Peyer's patch (tissue), 4 donors: ENCODE results near the gene SUGP2. TPM values are rescaled to one million over a fixed set of nuclear protein-coding genes. Genes with fewer than 3 reads are reported as not detected.

Experiments used
- DNase-seq, 3 donors: peaks; one replicate each; pipeline ENCODE4 v3.0.0-alpha.2; 2017 to 2019
- H3K27ac ChIP-seq, 4 donors: fragments of 200-600 bp; sonication (generic); one replicate each; pipeline ENCODE4 v1.5.1; 2016 to 2019
- H3K27me3 ChIP-seq, 2 donors: fragments of 200-600 bp; sonication (generic); one replicate each; pipeline ENCODE4 v1.5.1; 2019
- H3K36me3 ChIP-seq, 3 donors: fragments of 200-600 bp; sonication (generic); one replicate each; pipeline ENCODE4 v1.5.1; 2016 to 2019
- H3K4me1 ChIP-seq, 4 donors: fragments of 200-600 bp; sonication (generic); one replicate each; pipeline ENCODE4 v1.5.1; 2016 to 2019
- H3K4me3 ChIP-seq, 4 donors: fragments of 200-600 bp; sonication (generic); 1 replicate in 3 of 4; 2 replicates in 1 of 4; pipeline ENCODE4 v1.5.1; 2016 to 2019; ENCODE audit warnings: mild to moderate bottlenecking in 1 of 4
- H3K9me3 ChIP-seq, 4 donors: fragments of 200-600 bp; sonication (generic); one replicate each; pipeline ENCODE4 v1.5.1; 2016 to 2019; ENCODE audit warnings: mild to moderate bottlenecking in 1 of 4
- CTCF ChIP-seq, 6 experiments: fragments of 450-650 bp in 4 of 6; fragments of 200-600 bp in 2 of 6; sonication (generic) in 1 of 6; IDR thresholded peaks; one replicate each; pipeline ENCODE4 v1.5.1; 2017 to 2019; ENCODE audit warnings: antibody characterized with exemption in 6 of 6, mild to moderate bottlenecking in 3 of 6, moderate library complexity in 1 of 6
- POLR2A ChIP-seq, 2 donors: fragments of 450-650 bp; IDR thresholded peaks; one replicate each; pipeline ENCODE4 v1.5.1; 2017; ENCODE audit warnings: antibody characterized with exemption in 2 of 2, mild to moderate bottlenecking in 2 of 2, moderate library complexity in 2 of 2
- total RNA-seq, 4 donors: library from RNA; depleted of rRNA; stranded (reverse); fragments of >200 nt; gene quantifications; one replicate each; pipeline ENCODE4 v1.1.0, GENCODE V29; 2016

The SUGP2 gene
- total RNA-seq, 4 donors from 2014 or later = 32.9 to 157 (median 75.8) TPM

GRCh38 chr19:18982669-18983068, 50.6 kb downstream of the SUGP2 start:
- Histone ChIP-seq H3K4me1 (peaks cover 0 to 10% (median 0%) of the 10 kb centered on the region in 4 donors), H3K36me3 (no peaks in the 10 kb centered on the region), H3K9me3 (no peaks in the 10 kb centered on the region), H3K4me3 (no peak overlapping the region), H3K27ac (no peak overlapping the region), H3K27me3 (no peaks in the 10 kb centered on the region)
- TF ChIP-seq POLR2A (IDR thresholded peaks at IDR 0.05) = no peak
- DNase-seq = no peak

- no peaks in the 10 kb centered on the region for H3K36me3 ChIP-seq
- DNase-seq = no peak
- no peaks in the 10 kb centered on the region for H3K27me3 ChIP-seq
- H3K27ac ChIP-seq = no peak overlapping the region
- H3K9me3 ChIP-seq = no peaks in the 10 kb centered on the region
- H3K4me1 ChIP-seq = no peaks in the 10 kb centered on the region
- TF ChIP-seq POLR2A (IDR thresholded peaks at IDR 0.05) (no peak), CTCF (IDR thresholded peaks at IDR 0.05) (no peak)
- no peak overlapping the region for H3K4me3 ChIP-seq
Observed at GRCh38 chr19:18980432-18981020, 52.8 kb downstream of the SUGP2 start.

- Histone ChIP-seq H3K27me3 (no peaks in the 10 kb centered on the region), H3K4me1 (no peaks in the 10 kb centered on the region), H3K27ac (no peak overlapping the region), H3K36me3 (no peaks in the 10 kb centered on the region), H3K4me3 (no peak overlapping the region), H3K9me3 (no peaks in the 10 kb centered on the region)
- TF ChIP-seq CTCF (IDR thresholded peaks at IDR 0.05) = no peak
- no peak for TF ChIP-seq POLR2A (IDR thresholded peaks at IDR 0.05)
- no peak for DNase-seq
Observed at GRCh38 chr19:18978616-18979015, 54.7 kb downstream of the SUGP2 start.

- Histone ChIP-seq H3K27me3 (no peaks in the 10 kb centered on the region), H3K36me3 (no peaks in the 10 kb centered on the region), H3K4me3 (no peak overlapping the region), H3K27ac (no peak overlapping the region), H3K9me3 (no peaks in the 10 kb centered on the region), H3K4me1 (no peaks in the 10 kb centered on the region)
- no peak for DNase-seq
- no peak for TF ChIP-seq CTCF (IDR thresholded peaks at IDR 0.05)
- TF ChIP-seq POLR2A (IDR thresholded peaks at IDR 0.05) = no peak
Observed at GRCh38 chr19:18975869-18976268, 57.4 kb downstream of the SUGP2 start.

- Histone ChIP-seq H3K27me3 (no peaks in the 10 kb centered on the region), H3K27ac (no peak overlapping the region), H3K4me1 (peaks cover 0 to under 1% (median 0%) of the 10 kb centered on the region in 4 donors), H3K9me3 (no peaks in the 10 kb centered on the region), H3K4me3 (no peak overlapping the region), H3K36me3 (no peaks in the 10 kb centered on the region)
- TF ChIP-seq CTCF (IDR thresholded peaks at IDR 0.05) (no peak), POLR2A (IDR thresholded peaks at IDR 0.05) (no peak)
- no peak for DNase-seq
Observed at GRCh38 chr19:18975011-18975410, 58.3 kb downstream of the SUGP2 start.

- no peak overlapping the region for H3K4me3 ChIP-seq
- no peaks in the 10 kb centered on the region for H3K36me3 ChIP-seq
- H3K27me3 ChIP-seq = no peaks in the 10 kb centered on the region
- no peak for DNase-seq
- peaks cover 0 to 7% (median 0%) of the 10 kb centered on the region in 4 donors for H3K4me1 ChIP-seq
- no peaks in the 10 kb centered on the region for H3K9me3 ChIP-seq
- no peak overlapping the region for H3K27ac ChIP-seq
- TF ChIP-seq CTCF (IDR thresholded peaks at IDR 0.05) = no peak
- no peak for TF ChIP-seq POLR2A (IDR thresholded peaks at IDR 0.05)
Observed at GRCh38 chr19:18972851-18973250, 60.5 kb downstream of the SUGP2 start.
